MM.1S (cell line): ENCODE data around the gene STRIP2.

Experiments used
- DNase-seq: peaks from one replicate; pipeline ENCODE4 v3.0.0-alpha.2; 2015
- H2AFZ ChIP-seq: fragments of 300-600 bp; sonication (generic); 2 replicates; pipeline ENCODE4 v1.6.0; 2016; ENCODE audit warnings: antibody characterized with exemption, low read length
- H3F3A ChIP-seq: fragments of 300-600 bp; sonication (generic); 2 replicates; pipeline ENCODE4 v1.6.1; 2016; ENCODE audit warnings: mild to moderate bottlenecking, antibody characterized with exemption, low read length, moderate library complexity, mixed read lengths; ENCODE audit not compliant: insufficient read depth
- H3K27ac ChIP-seq: fragments of 300-600 bp; sonication (generic); 2 replicates; pipeline ENCODE4 v1.5.1; 2016; ENCODE audit warnings: mild to moderate bottlenecking, low read length
- H3K27me3 ChIP-seq: fragments of 300-600 bp; sonication (generic); replicated peaks from 2 replicates; pipeline ENCODE4 v1.6.0; 2016; ENCODE audit warnings: low read length; ENCODE audit not compliant: insufficient read depth
- H3K36me3 ChIP-seq: fragments of 300-600 bp; sonication (generic); replicated peaks from 2 replicates; pipeline ENCODE4 v1.6.1; 2016; ENCODE audit warnings: mild to moderate bottlenecking, low read length, mixed read lengths; ENCODE audit not compliant: insufficient read depth
- H3K4me1 ChIP-seq: fragments of 300-600 bp; sonication (generic); 2 replicates; pipeline ENCODE4 v1.6.1; 2016; ENCODE audit warnings: low read length, mixed read lengths
- H3K4me2 ChIP-seq: fragments of 300-600 bp; sonication (generic); 2 replicates; pipeline ENCODE4 v1.6.0; 2016; ENCODE audit warnings: low read depth, low read length
- H3K4me3 ChIP-seq: fragments of 300-600 bp; sonication (generic); 2 replicates; pipeline ENCODE4 v1.5.1; 2016; ENCODE audit warnings: low read length, mixed read lengths
- H3K79me2 ChIP-seq: fragments of 300-600 bp; sonication (generic); 2 replicates; pipeline ENCODE4 v1.6.1; 2016; ENCODE audit warnings: mixed run types, low read length, mixed read lengths
- H3K9ac ChIP-seq: fragments of 300-600 bp; sonication (generic); 2 replicates; pipeline ENCODE4 v1.6.1; 2016; ENCODE audit warnings: low read length, mixed read lengths
- H3K9me2 ChIP-seq: fragments of 300-600 bp; sonication (generic); replicated peaks from 2 replicates; pipeline ENCODE4 v1.6.1; 2016; ENCODE audit warnings: mild to moderate bottlenecking, low read length, mixed read lengths; ENCODE audit not compliant: insufficient read depth
- H3K9me3 ChIP-seq: fragments of 300-600 bp; sonication (generic); replicated peaks from 2 replicates; pipeline ENCODE4 v1.6.1; 2016; ENCODE audit warnings: mild to moderate bottlenecking, low read length, mixed read lengths; ENCODE audit not compliant: insufficient read depth
- H4K20me1 ChIP-seq: fragments of 300-600 bp; sonication (generic); 2 replicates; pipeline ENCODE4 v1.6.1; 2016; ENCODE audit warnings: mild to moderate bottlenecking, low read length, moderate library complexity, mixed read lengths; ENCODE audit not compliant: insufficient read depth
- CTCF ChIP-seq: fragments of 300-600 bp; sonication (generic); IDR thresholded peaks from 2 replicates; pipeline ENCODE4 v1.5.1; 2016; ENCODE audit warnings: antibody characterized with exemption, low read length, mixed read lengths
- EZH2 ChIP-seq: fragments of 300-600 bp; sonication (generic); optimal IDR thresholded peaks from 2 replicates; pipeline ENCODE3; 2017; ENCODE audit warnings: low read depth, mild to moderate bottlenecking, antibody characterized with exemption, low read length, mixed read lengths
- EZH2phosphoT487 ChIP-seq: fragments of 300-600 bp; sonication (generic); IDR thresholded peaks from 2 replicates; pipeline ENCODE4 v1.6.1; 2018; ENCODE audit warnings: antibody characterized with exemption, low read length

STRIP2 gene

GRCh38 chr7:129423700-129424410, 10.4 kb upstream of the STRIP2 start:
- Histone ChIP-seq H3K4me2 (no peak overlapping the region), H2AFZ (no peak overlapping the region), H3K9me2 (no peaks in the 10 kb centered on the region), H3K27ac (no peak overlapping the region), H3K9ac (no peak overlapping the region), H3K36me3 (no peaks in the 10 kb centered on the region), H3K4me1 (no peaks in the 10 kb centered on the region), H3K4me3 (no peak overlapping the region), H3F3A (no peaks in the 10 kb centered on the region), H3K79me2 (no peaks in the 10 kb centered on the region), H3K9me3 (no peaks in the 10 kb centered on the region), H3K27me3 (no peaks in the 10 kb centered on the region), H4K20me1 (no peaks in the 10 kb centered on the region)
- no peak for TF ChIP-seq CTCF
- no peak for TF ChIP-seq EZH2phosphoT487
- no peak for TF ChIP-seq EZH2
- peak; percentile 5 for DNase-seq

GRCh38 chr7:129426482-129426881, 7.8 kb upstream of the STRIP2 start:
- no peaks in the 10 kb centered on the region for H3K27me3 ChIP-seq
- TF ChIP-seq EZH2, result no peak
- no peak for TF ChIP-seq CTCF
- TF ChIP-seq EZH2phosphoT487, result no peak
- H3K36me3 ChIP-seq, result no peaks in the 10 kb centered on the region
- H4K20me1 ChIP-seq, result no peaks in the 10 kb centered on the region
- no peaks in the 10 kb centered on the region for H3K79me2 ChIP-seq
- no peak overlapping the region for H3K9ac ChIP-seq
- no peak overlapping the region for H3K4me2 ChIP-seq
- H3K27ac ChIP-seq, result no peak overlapping the region
- H3F3A ChIP-seq, result no peaks in the 10 kb centered on the region
- DNase-seq, result no peak
- H3K4me3 ChIP-seq, result no peak overlapping the region
- no peak overlapping the region for H2AFZ ChIP-seq
- no peaks in the 10 kb centered on the region for H3K9me3 ChIP-seq
- H3K9me2 ChIP-seq, result no peaks in the 10 kb centered on the region
- H3K4me1 ChIP-seq, result no peaks in the 10 kb centered on the region

GRCh38 chr7:129427526-129428045, 6.6 kb upstream of the STRIP2 start:
- H3K79me2 ChIP-seq, result no peaks in the 10 kb centered on the region
- TF ChIP-seq CTCF (no peak), EZH2phosphoT487 (no peak), EZH2 (no peak)

More at GRCh38 chr7:129427526-129428045, 6.6 kb upstream of the STRIP2 start:
- Histone ChIP-seq H2AFZ (no peak overlapping the region), H3K36me3 (no peaks in the 10 kb centered on the region), H3K9me3 (no peaks in the 10 kb centered on the region), H3K4me3 (no peak overlapping the region), H4K20me1 (no peaks in the 10 kb centered on the region), H3K27me3 (no peaks in the 10 kb centered on the region), H3K9me2 (no peaks in the 10 kb centered on the region), H3K4me1 (no peaks in the 10 kb centered on the region), H3K9ac (no peak overlapping the region), H3K4me2 (no peak overlapping the region), H3K27ac (no peak overlapping the region), H3F3A (no peaks in the 10 kb centered on the region)
- no peak for DNase-seq
